ENCODE data around the gene RELCH.
A peak's percentile ranks its signal among the peaks of the same experiment; 100 is the strongest.

RELCH gene

DNA sequence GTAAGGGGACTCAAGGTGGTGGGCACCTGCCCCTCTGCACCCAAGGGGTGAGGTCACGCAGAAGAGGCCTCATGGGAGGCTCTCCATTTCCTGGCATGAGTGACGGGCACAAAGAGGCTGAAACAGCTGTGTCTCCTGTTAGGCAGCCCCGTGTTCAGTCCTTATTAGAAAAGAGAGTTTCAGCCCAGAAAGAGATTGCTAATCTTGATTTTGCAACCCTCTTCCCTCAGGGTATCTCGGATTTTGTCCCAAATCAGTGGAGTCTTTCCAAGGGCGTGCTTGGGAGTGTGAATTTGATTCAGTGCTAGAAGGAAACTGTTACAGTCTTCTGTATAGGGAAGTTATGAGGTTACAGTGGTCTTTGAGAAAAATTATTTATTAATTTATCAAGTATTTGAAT is 148.4 kb downstream of the RELCH start:
- Histone ChIP-seq H3K4me1 (ENCODE audit: control insufficient read depth, low read depth, low read length) (peaks cover 25% of the 10 kb centered on the region), H3K9ac (ENCODE audit: low read length) (no peak overlapping the region), H3K27ac (ENCODE audit: low read length) (no peak overlapping the region)

DNA sequence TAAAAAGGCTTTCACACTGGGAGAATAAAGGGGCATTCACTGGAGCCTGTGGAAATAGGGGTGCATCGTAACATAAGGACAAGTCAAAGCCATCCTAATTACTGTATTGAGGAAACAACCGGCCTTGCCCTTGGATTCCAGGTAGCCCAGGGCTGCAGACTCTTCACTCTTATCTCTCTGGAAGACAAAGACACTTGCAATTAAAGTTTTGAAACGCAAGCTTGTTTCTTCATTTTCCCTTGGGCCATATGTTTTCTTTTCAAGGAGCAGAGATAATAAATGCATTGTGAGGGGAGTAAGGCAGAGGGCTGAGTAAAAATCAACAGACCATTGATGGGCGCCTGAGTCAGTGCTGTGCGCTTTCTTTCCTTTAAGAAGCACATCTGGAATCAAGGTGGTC is 149.6 kb downstream of the RELCH start:
- H3K36me3 ChIP-seq (ENCODE audit: control insufficient read depth, low read depth, low read length): no peaks in the 10 kb centered on the region
- no peaks in the 10 kb centered on the region for H3K9me3 ChIP-seq (ENCODE audit: control insufficient read depth, low read depth, low read length)
- H3K27me3 ChIP-seq (ENCODE audit: control insufficient read depth, insufficient read depth, low read length): no peaks in the 10 kb centered on the region
- H3K9ac ChIP-seq (ENCODE audit: low read length): no peak overlapping the region
- H3K4me1 ChIP-seq (ENCODE audit: control insufficient read depth, low read depth, low read length): peaks cover 25% of the 10 kb centered on the region
- no peak overlapping the region for H3K4me3 ChIP-seq (ENCODE audit: low read length)
- no peak overlapping the region for H3K27ac ChIP-seq (ENCODE audit: low read length)

More for the DNA sequence above, 148.4 kb downstream of the RELCH start:
- H3K36me3 ChIP-seq (ENCODE audit: control insufficient read depth, low read depth, low read length): no peaks in the 10 kb centered on the region
- H3K4me3 ChIP-seq (ENCODE audit: low read length): no peak overlapping the region
- no peaks in the 10 kb centered on the region for H3K27me3 ChIP-seq (ENCODE audit: control insufficient read depth, insufficient read depth, low read length)
- no peaks in the 10 kb centered on the region for H3K9me3 ChIP-seq (ENCODE audit: control insufficient read depth, low read depth, low read length)

DNA sequence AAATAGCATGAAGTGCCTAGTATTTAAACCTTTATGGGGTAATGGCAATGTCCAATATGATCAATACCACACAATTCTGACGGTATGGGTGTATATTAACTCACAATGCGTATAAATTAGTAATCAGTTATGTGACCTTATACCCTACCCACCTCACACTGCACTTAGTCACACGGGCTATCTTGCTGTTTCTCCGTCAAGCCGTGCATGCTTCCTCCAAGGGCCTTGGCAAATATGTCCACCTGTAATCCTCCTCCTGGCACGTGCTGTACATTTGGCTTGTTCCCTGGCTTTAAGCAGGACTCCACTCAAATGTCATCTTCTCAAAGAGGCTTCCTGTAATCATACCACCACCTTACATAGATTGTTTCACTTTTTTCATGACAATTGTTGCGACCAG is 150.3 kb downstream of the RELCH start:
- no peaks in the 10 kb centered on the region for H3K36me3 ChIP-seq (ENCODE audit: control insufficient read depth, low read depth, low read length)
- no peaks in the 10 kb centered on the region for H3K9me3 ChIP-seq (ENCODE audit: control insufficient read depth, low read depth, low read length)
- no peaks in the 10 kb centered on the region for H3K27me3 ChIP-seq (ENCODE audit: control insufficient read depth, insufficient read depth, low read length)
- H3K4me3 ChIP-seq (ENCODE audit: low read length): no peak overlapping the region
- H3K9ac ChIP-seq (ENCODE audit: low read length): no peak overlapping the region
- no peak overlapping the region for H3K27ac ChIP-seq (ENCODE audit: low read length)
- H3K4me1 ChIP-seq (ENCODE audit: control insufficient read depth, low read depth, low read length): peaks cover 25% of the 10 kb centered on the region

DNA sequence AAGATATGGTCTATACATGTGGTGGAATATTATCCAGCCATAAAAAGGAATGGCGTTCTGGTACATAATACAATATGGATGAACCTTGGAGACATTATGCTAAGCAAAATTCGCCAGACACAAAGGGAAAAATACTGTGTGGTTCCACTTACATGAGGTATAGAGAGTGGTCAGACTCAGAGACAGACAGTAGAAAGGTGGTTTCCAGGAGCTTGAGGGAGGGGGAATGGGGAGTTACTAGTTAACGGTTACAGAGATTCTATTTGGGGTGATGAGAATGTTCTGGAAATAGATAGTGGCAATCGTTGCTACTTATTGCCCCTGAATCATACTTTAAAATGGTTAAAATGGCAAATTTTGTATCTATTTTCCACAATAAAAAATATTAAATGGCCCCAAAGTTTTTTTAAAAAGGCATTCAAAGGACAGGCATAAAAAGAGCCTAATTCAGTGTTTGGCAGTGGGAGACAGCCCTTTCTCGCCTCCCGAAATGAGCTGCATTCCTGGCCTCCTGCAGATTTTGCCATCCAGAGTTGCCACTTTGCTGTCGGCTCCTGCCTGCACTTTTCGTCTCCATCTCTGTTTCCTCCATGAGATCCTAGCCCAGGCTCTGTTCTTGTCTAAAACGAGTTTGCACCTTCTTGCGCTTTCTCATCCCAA is 151.5 kb downstream of the RELCH start:
- peak overlapping the region; percentile 18 for H3K4me3 ChIP-seq (ENCODE audit: low read length)
- H3K27me3 ChIP-seq (ENCODE audit: control insufficient read depth, insufficient read depth, low read length): no peaks in the 10 kb centered on the region
- no peak overlapping the region for H3K27ac ChIP-seq (ENCODE audit: low read length)
- H3K4me1 ChIP-seq (ENCODE audit: control insufficient read depth, low read depth, low read length): peaks cover 25% of the 10 kb centered on the region
- no peak overlapping the region for H3K9ac ChIP-seq (ENCODE audit: low read length)
- no peaks in the 10 kb centered on the region for H3K9me3 ChIP-seq (ENCODE audit: control insufficient read depth, low read depth, low read length)
- H3K36me3 ChIP-seq (ENCODE audit: control insufficient read depth, low read depth, low read length): no peaks in the 10 kb centered on the region

DNA sequence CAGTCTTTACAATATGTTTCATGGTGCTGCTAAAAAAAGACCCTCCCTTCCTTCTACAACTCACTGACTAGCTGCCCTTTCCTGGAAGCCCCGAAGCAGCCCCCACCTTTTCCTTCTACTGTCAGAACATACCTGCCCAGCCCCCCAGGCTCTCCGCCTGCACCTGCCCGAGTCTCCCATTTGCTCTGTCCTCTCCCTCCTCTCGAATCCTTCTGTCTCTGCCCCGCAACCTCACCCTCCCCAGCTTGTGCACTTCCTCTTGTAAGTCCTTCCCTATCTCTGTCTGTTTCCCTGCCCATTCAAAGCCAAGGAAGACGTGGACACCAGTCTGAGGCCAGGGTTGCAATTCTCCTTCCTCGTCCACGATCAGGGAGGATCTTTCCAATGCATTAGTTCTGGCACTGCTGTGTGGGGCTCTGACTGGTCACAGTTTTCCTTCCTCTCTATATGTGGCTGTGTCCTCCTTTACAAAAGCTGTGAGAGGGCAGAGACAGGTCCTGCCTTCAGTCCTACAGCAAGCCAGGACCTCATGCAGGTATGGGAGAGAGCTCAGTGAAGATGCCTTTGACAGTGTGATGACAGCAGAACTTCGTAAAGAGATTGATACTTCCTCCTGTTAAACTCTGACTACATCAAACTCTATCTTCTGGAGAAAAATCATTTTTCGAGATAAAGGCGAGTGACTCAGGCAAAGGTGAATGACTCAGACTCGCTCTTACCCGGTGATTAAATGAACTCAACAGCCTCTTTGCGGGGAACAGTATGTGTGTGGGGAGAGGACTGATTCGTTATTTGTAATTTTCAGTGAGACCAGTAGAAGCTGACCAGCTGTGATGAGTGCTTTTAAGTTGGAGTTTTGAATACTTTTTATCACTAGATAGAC is 152.3 kb downstream of the RELCH start:
- H3K36me3 ChIP-seq (ENCODE audit: control insufficient read depth, low read depth, low read length): no peaks in the 10 kb centered on the region
- no peaks in the 10 kb centered on the region for H3K27me3 ChIP-seq (ENCODE audit: control insufficient read depth, insufficient read depth, low read length)
- peaks cover 25% of the 10 kb centered on the region for H3K4me1 ChIP-seq (ENCODE audit: control insufficient read depth, low read depth, low read length)
- H3K9ac ChIP-seq (ENCODE audit: low read length): no peak overlapping the region
- H3K9me3 ChIP-seq (ENCODE audit: control insufficient read depth, low read depth, low read length): no peaks in the 10 kb centered on the region
- H3K4me3 ChIP-seq (ENCODE audit: low read length): peak overlapping the region; percentile 18
- no peak overlapping the region for H3K27ac ChIP-seq (ENCODE audit: low read length)

DNA sequence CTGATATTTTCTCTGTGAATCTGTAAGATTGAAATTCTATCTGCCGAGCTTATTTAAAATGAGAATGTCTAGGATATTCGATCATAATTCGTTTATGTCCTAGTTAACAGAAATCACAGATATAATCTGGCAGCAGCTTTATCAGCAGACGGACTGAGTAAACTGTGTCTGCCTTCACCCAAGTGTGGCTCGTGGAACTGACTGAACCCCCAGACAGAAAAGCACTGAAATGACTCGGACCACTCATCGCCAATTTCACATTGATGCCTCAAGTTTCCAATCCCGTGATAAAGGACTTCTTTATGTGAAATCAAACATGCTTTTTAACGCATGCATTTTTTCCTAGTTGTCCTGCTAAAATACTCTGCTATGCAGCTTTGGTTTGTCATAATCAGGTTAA is 153.9 kb downstream of the RELCH start:
- Histone ChIP-seq H3K36me3 (ENCODE audit: control insufficient read depth, low read depth, low read length) (no peaks in the 10 kb centered on the region), H3K4me3 (ENCODE audit: low read length) (no peak overlapping the region), H3K27ac (ENCODE audit: low read length) (no peak overlapping the region), H3K4me1 (ENCODE audit: control insufficient read depth, low read depth, low read length) (peaks cover 28% of the 10 kb centered on the region), H3K27me3 (ENCODE audit: control insufficient read depth, insufficient read depth, low read length) (no peaks in the 10 kb centered on the region), H3K9me3 (ENCODE audit: control insufficient read depth, low read depth, low read length) (no peaks in the 10 kb centered on the region), H3K9ac (ENCODE audit: low read length) (no peak overlapping the region)

DNA sequence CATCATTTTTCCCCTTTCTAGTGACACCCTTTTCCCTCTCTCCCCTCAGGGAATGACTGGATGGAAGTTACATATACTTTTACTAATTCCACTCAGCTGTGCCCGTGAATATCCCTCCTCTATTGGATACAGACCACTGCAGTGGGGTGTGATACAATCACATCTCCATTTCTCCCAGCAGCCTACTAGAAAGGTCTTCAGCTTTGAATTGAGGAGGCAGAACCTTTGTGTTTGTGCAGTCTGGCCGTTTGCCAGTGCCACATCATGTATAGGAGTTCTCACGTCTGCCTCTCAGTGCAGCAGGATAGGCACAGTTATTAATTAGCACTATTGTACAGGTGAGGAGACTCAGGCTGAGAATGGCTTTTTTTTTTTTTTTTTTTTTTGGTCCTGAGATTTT is 154.4 kb downstream of the RELCH start:
- Histone ChIP-seq H3K9me3 (ENCODE audit: control insufficient read depth, low read depth, low read length) (no peaks in the 10 kb centered on the region), H3K27ac (ENCODE audit: low read length) (no peak overlapping the region), H3K36me3 (ENCODE audit: control insufficient read depth, low read depth, low read length) (no peaks in the 10 kb centered on the region), H3K27me3 (ENCODE audit: control insufficient read depth, insufficient read depth, low read length) (no peaks in the 10 kb centered on the region), H3K4me1 (ENCODE audit: control insufficient read depth, low read depth, low read length) (peaks cover 31% of the 10 kb centered on the region), H3K9ac (ENCODE audit: low read length) (no peak overlapping the region), H3K4me3 (ENCODE audit: low read length) (no peak overlapping the region)

DNA sequence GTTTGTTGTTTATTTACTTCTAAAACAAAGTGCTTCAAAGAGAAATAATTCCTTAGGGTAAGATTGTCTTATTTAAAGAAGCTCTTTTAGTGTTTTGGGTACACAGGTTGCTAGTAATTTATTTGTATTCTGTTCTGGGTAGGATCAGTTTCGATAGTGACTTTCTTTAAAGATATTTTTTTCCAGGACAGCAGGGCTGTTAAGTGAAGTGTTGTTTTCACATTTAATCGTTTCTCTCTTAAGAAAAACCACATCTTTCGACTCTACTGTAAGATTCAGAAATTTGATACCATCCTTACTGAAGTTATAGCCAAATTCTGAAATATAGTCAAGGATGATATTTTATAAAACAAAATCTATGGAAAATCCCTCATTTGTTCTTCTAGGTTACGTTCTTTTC is 155.8 kb downstream of the RELCH start:
- no peak overlapping the region for H3K27ac ChIP-seq (ENCODE audit: low read length)
- no peaks in the 10 kb centered on the region for H3K9me3 ChIP-seq (ENCODE audit: control insufficient read depth, low read depth, low read length)
- H3K36me3 ChIP-seq (ENCODE audit: control insufficient read depth, low read depth, low read length): no peaks in the 10 kb centered on the region
- H3K9ac ChIP-seq (ENCODE audit: low read length): no peak overlapping the region
- peaks cover 30% of the 10 kb centered on the region for H3K4me1 ChIP-seq (ENCODE audit: control insufficient read depth, low read depth, low read length)
- H3K4me3 ChIP-seq (ENCODE audit: low read length): no peak overlapping the region
- H3K27me3 ChIP-seq (ENCODE audit: control insufficient read depth, insufficient read depth, low read length): no peaks in the 10 kb centered on the region

DNA sequence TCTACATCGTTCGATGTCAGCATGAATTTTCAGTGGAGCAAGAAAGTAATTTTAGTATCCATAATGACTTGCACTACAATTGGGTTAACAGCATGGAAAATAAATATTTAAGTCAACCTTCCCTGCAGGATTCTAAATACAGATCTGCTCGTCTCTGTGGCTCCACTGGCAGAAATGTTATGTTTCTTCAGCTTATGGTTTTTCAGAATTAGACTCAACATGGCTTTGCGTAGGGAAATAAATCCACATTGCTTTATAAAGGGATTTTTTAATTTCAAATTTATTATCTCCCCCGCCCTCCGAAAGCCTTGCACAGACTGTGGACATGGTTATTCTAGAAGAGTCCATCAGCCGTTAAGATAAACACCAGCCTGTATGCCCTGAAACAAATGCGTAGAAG is 156.3 kb downstream of the RELCH start:
- Histone ChIP-seq H3K9me3 (ENCODE audit: control insufficient read depth, low read depth, low read length) (no peaks in the 10 kb centered on the region), H3K9ac (ENCODE audit: low read length) (no peak overlapping the region), H3K27me3 (ENCODE audit: control insufficient read depth, insufficient read depth, low read length) (no peaks in the 10 kb centered on the region), H3K4me1 (ENCODE audit: control insufficient read depth, low read depth, low read length) (peaks cover 30% of the 10 kb centered on the region), H3K4me3 (ENCODE audit: low read length) (no peak overlapping the region), H3K36me3 (ENCODE audit: control insufficient read depth, low read depth, low read length) (no peaks in the 10 kb centered on the region), H3K27ac (ENCODE audit: low read length) (no peak overlapping the region)

DNA sequence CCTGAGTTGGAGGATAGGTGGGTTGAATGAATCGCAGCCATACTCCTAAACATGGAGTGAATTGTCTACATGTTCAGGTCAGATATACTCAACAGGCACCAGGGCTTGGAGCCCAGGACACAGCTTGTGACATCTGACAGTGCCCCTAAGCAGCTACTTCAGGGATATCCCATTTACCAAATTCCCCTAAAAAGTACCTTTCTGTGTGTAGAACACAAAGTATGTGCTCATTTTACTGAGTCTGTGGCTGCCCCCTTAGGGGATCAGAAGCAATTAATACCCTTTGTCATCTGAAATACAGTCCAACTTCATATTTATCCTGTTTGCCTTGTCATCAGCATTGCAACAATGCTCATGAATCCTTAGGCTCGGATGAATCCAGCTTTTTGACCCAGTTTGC is 158.9 kb downstream of the RELCH start:
- H3K9me3 ChIP-seq (ENCODE audit: control insufficient read depth, low read depth, low read length): no peaks in the 10 kb centered on the region
- H3K4me1 ChIP-seq (ENCODE audit: control insufficient read depth, low read depth, low read length): peaks cover 19% of the 10 kb centered on the region
- H3K36me3 ChIP-seq (ENCODE audit: control insufficient read depth, low read depth, low read length): no peaks in the 10 kb centered on the region
- H3K9ac ChIP-seq (ENCODE audit: low read length): no peak overlapping the region
- H3K4me3 ChIP-seq (ENCODE audit: low read length): peak overlapping the region; percentile 10
- H3K27ac ChIP-seq (ENCODE audit: low read length): no peak overlapping the region
- no peaks in the 10 kb centered on the region for H3K27me3 ChIP-seq (ENCODE audit: control insufficient read depth, insufficient read depth, low read length)

DNA sequence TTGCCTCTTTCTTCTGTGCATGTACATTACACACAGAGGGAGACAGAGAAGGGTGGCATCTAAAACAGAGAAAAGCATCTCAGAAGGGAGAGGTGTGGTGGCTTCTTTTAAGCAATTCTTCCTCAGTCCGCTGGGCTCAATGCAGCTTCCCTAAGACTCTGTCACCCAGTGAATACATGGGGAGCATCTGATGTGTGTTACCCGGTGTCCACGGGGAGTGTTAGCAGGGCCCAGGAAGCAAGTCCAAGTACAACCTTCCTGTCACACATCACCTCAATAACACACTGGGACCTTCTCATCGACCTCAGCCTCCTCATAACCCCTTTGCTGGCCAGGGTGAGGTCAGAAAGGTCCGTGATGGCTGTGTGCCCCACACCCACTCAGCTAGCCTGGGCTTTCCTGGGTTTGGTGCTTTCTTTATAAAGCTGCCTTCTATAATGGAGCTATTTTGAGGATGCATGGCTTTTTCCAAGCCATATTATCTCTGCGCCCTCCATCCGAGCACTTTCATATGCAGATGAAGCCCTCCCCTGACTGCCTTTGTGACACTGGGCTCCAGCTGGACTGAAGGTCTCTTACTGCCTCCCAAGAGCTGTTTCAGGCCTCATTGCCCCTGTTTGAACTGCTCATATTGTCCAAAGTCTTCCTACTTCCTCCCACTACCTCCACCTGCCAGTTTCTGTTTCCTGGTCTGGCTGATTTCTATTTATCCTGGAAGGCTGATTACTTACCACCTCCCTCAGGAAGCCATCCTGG is 159.5 kb downstream of the RELCH start:
- Histone ChIP-seq H3K4me3 (ENCODE audit: low read length) (peak overlapping the region; percentile 10), H3K27me3 (ENCODE audit: control insufficient read depth, insufficient read depth, low read length) (no peaks in the 10 kb centered on the region), H3K36me3 (ENCODE audit: control insufficient read depth, low read depth, low read length) (peaks cover 2% of the 10 kb centered on the region), H3K27ac (ENCODE audit: low read length) (peak overlapping the region; percentile 3), H3K9ac (ENCODE audit: low read length) (no peak overlapping the region), H3K4me1 (ENCODE audit: control insufficient read depth, low read depth, low read length) (peaks cover 19% of the 10 kb centered on the region), H3K9me3 (ENCODE audit: control insufficient read depth, low read depth, low read length) (no peaks in the 10 kb centered on the region)

Data from iPS-18a (cell line).